AG09309 (cell line): ENCODE results near the gene ST6GALNAC4.
A peak's percentile ranks its signal among the peaks of the same experiment; 100 is the strongest.

Experiments
- DNase-seq: peaks from one replicate; pipeline ENCODE4 v3.0.0-alpha.2; 2010; ENCODE audit warnings: low read depth
- H3K4me3 ChIP-seq: 2 replicates; pipeline ENCODE4 v1.5.1; 2011; ENCODE audit warnings: mild to moderate bottlenecking, low read depth, low read length, moderate library complexity; ENCODE audit not compliant: control insufficient read depth
- CTCF ChIP-seq: IDR thresholded peaks from 2 replicates; pipeline ENCODE4 v1.5.1; 2011; ENCODE audit warnings: mild to moderate bottlenecking, low read depth, low read length, inconsistent platforms; ENCODE audit not compliant: insufficient read depth, control insufficient read depth; ENCODE audit errors: missing control alignments

The ST6GALNAC4 gene

GRCh38 chr9:127920794-127921193, 4.0 kb upstream of the ST6GALNAC4 start:
- H3K4me3 ChIP-seq = no peak overlapping the region
- DNase-seq = no peak
- TF ChIP-seq CTCF = no peak

GRCh38 chr9:127919253-127919815, 2.5 kb upstream of the ST6GALNAC4 start:
- TF ChIP-seq CTCF = no peak
- peak; percentile 99 for DNase-seq
- H3K4me3 ChIP-seq = no peak overlapping the region

GRCh38 chr9:127918183-127919107, 1.6 kb upstream of the ST6GALNAC4 start:
- H3K4me3 ChIP-seq = no peak overlapping the region
- TF ChIP-seq CTCF = peak; percentile 14
- no peak for DNase-seq

GRCh38 chr9:127917603-127918002, 762 bp upstream of the ST6GALNAC4 start:
- DNase-seq = no peak
- no peak for TF ChIP-seq CTCF
- no peak overlapping the region for H3K4me3 ChIP-seq

- TF ChIP-seq CTCF = no peak
- H3K4me3 ChIP-seq = peak overlapping the region; percentile 74
- no peak for DNase-seq
Measured at GRCh38 chr9:127915801-127916719, 781 bp downstream of the ST6GALNAC4 start.

- DNase-seq = no peak
- H3K4me3 ChIP-seq = no peak overlapping the region
- no peak for TF ChIP-seq CTCF
Measured at GRCh38 chr9:127915325-127915752, 1.5 kb downstream of the ST6GALNAC4 start.
